H9 (cell line): ENCODE data around the gene PROX1. TPM values are rescaled to one million over a fixed set of nuclear protein-coding genes. Genes with fewer than 3 reads are reported as not detected.

Source experiments
- DNase-seq: peaks from one replicate; pipeline ENCODE4 v3.0.0-alpha.2; 2017
- H2AFZ ChIP-seq: one replicate; pipeline ENCODE4 v1.6.1; 2013; ENCODE audit warnings: mild to moderate bottlenecking, low read length, control low read depth, moderate library complexity
- H2AK5ac ChIP-seq: 2 replicates; pipeline ENCODE4 v1.6.1; 2013; ENCODE audit warnings: low read length, control low read depth, mixed read lengths; ENCODE audit not compliant: insufficient read length
- H2BK120ac ChIP-seq: one replicate; pipeline ENCODE4 v1.6.1; 2013; ENCODE audit warnings: low read depth, mild to moderate bottlenecking, low read length, control low read depth, inconsistent platforms; ENCODE audit not compliant: poor library complexity, severe bottlenecking
- H2BK12ac ChIP-seq: 2 replicates; pipeline ENCODE4 v1.6.1; 2013; ENCODE audit warnings: low read length, control low read depth, mixed read lengths, low read depth; ENCODE audit not compliant: insufficient read length
- H2BK15ac ChIP-seq: 2 replicates; pipeline ENCODE4 v1.6.1; 2013; ENCODE audit warnings: low read depth, low read length, control low read depth
- H2BK20ac ChIP-seq: one replicate; pipeline ENCODE4 v1.6.1; 2013; ENCODE audit warnings: low read depth, mild to moderate bottlenecking, low read length, control low read depth, inconsistent platforms; ENCODE audit not compliant: poor library complexity, severe bottlenecking
- H2BK5ac ChIP-seq: 2 replicates; pipeline ENCODE4 v1.6.1; 2013; ENCODE audit warnings: low read length, control low read depth, mixed read lengths; ENCODE audit not compliant: insufficient read length
- H3K14ac ChIP-seq: 2 replicates; pipeline ENCODE4 v1.6.1; 2013; ENCODE audit warnings: low read length, control low read depth; ENCODE audit not compliant: insufficient read depth
- H3K18ac ChIP-seq: 2 replicates; pipeline ENCODE4 v1.6.1; 2013; ENCODE audit warnings: low read depth, mild to moderate bottlenecking, mixed read lengths, low read length, control low read depth; ENCODE audit not compliant: insufficient read length
- H3K23ac ChIP-seq: 2 replicates; pipeline ENCODE4 v1.6.1; 2013; ENCODE audit warnings: low read length, control low read depth, mixed read lengths, low read depth; ENCODE audit not compliant: insufficient read length
- H3K23me2 ChIP-seq: 2 replicates; pipeline ENCODE4 v1.6.1; 2013; ENCODE audit warnings: low read depth, mild to moderate bottlenecking, mixed read lengths, low read length, control low read depth; ENCODE audit not compliant: insufficient read length, poor library complexity, severe bottlenecking
- H3K27ac ChIP-seq: 2 replicates; pipeline ENCODE4 v1.5.1; 2013; ENCODE audit warnings: low read length, control low read depth, mixed read lengths, low read depth; ENCODE audit not compliant: insufficient read length
- H3K27me3 ChIP-seq: 2 replicates; pipeline ENCODE4 v1.6.1; 2013; ENCODE audit warnings: low read length, control low read depth, inconsistent platforms; ENCODE audit not compliant: insufficient read depth
- H3K4ac ChIP-seq: 2 replicates; pipeline ENCODE4 v1.6.1; 2013; ENCODE audit warnings: low read depth, mild to moderate bottlenecking, control low read depth, inconsistent platforms, low read length, moderate library complexity
- H3K4me1 ChIP-seq: 2 replicates; pipeline ENCODE4 v1.6.1; 2013; ENCODE audit warnings: low read length, control low read depth, inconsistent platforms; ENCODE audit not compliant: insufficient read depth
- H3K4me2 ChIP-seq: 2 replicates; pipeline ENCODE4 v1.6.1; 2013; ENCODE audit warnings: low read length, control low read depth, mixed read lengths; ENCODE audit not compliant: insufficient read length, insufficient read depth
- H3K56ac ChIP-seq: 2 replicates; pipeline ENCODE4 v1.6.1; 2013; ENCODE audit warnings: low read depth, mild to moderate bottlenecking, mixed read lengths, low read length, control low read depth; ENCODE audit not compliant: insufficient read length
- H3K79me1 ChIP-seq: 2 replicates; pipeline ENCODE4 v1.6.1; 2013; ENCODE audit warnings: low read depth, mild to moderate bottlenecking, moderate library complexity, low read length, control low read depth, inconsistent platforms; ENCODE audit not compliant: insufficient read depth, poor library complexity, severe bottlenecking
- H3K79me2 ChIP-seq: 2 replicates; pipeline ENCODE4 v1.6.1; 2013; ENCODE audit warnings: low read length, control low read depth, inconsistent platforms; ENCODE audit not compliant: insufficient read depth
- H3K9ac ChIP-seq: 2 replicates; pipeline ENCODE4 v1.6.1; 2013; ENCODE audit warnings: low read length, control low read depth, mixed read lengths; ENCODE audit not compliant: insufficient read length; ENCODE audit errors: extremely low read depth
- H3K9me3 ChIP-seq: one replicate; pipeline ENCODE4 v1.6.1; 2013; ENCODE audit warnings: low read depth, low read length, inconsistent platforms; ENCODE audit not compliant: control insufficient read depth
- H3T11ph ChIP-seq: one replicate; pipeline ENCODE4 v1.6.1; 2013; ENCODE audit warnings: mild to moderate bottlenecking, low read length, control low read depth, inconsistent platforms
- H4K20me1 ChIP-seq: one replicate; pipeline ENCODE4 v1.6.1; 2013; ENCODE audit not compliant: control insufficient read depth, insufficient read length, insufficient read depth
- H4K5ac ChIP-seq: 2 replicates; pipeline ENCODE4 v1.6.1; 2013; ENCODE audit warnings: low read depth, mild to moderate bottlenecking, mixed read lengths, low read length, control low read depth; ENCODE audit not compliant: insufficient read length
- H4K8ac ChIP-seq: replicated peaks from 2 replicates; pipeline ENCODE4 v1.6.1; 2013; ENCODE audit warnings: low read length, control low read depth, mixed read lengths, low read depth; ENCODE audit not compliant: insufficient read length
- H4K91ac ChIP-seq: 2 replicates; pipeline ENCODE4 v1.6.1; 2013; ENCODE audit warnings: low read depth, mild to moderate bottlenecking, moderate library complexity, mixed read lengths, low read length, control low read depth; ENCODE audit not compliant: insufficient read length
- H3K27ac Mint-ChIP-seq, 3 experiments: 2 replicates in 2 of 3; 3 replicates in 1 of 3; pipeline ENCODE4 v1.8.0; 2020 to 2021; ENCODE audit warnings: mixed read lengths in 3 of 3, mild to moderate bottlenecking in 1 of 3, moderate library complexity in 1 of 3
- H3K27me3 Mint-ChIP-seq: 2 replicates; pipeline ENCODE4 v1.8.0; 2021; ENCODE audit warnings: low read depth, mild to moderate bottlenecking, moderate library complexity, mixed read lengths
- H3K36me3 Mint-ChIP-seq, 3 experiments: 2 replicates in 2 of 3; 3 replicates in 1 of 3; pipeline ENCODE4 v1.8.0; 2020 to 2021; ENCODE audit warnings: low read depth in 3 of 3, mixed read lengths in 3 of 3; ENCODE audit not compliant: insufficient read depth in 1 of 3
- H3K4me1 Mint-ChIP-seq, 2 experiments: 2 replicates each; pipeline ENCODE4 v1.8.0; 2020; ENCODE audit warnings: mixed read lengths in 2 of 2
- H3K4me3 Mint-ChIP-seq, 2 experiments: 2 replicates in 1 of 2; 3 replicates in 1 of 2; pipeline ENCODE4 v1.8.0; 2020 to 2021; ENCODE audit warnings: mild to moderate bottlenecking in 2 of 2, mixed read lengths in 2 of 2, moderate library complexity in 1 of 2
- H3K9me3 Mint-ChIP-seq, 2 experiments: 2 replicates in 1 of 2; 3 replicates in 1 of 2; pipeline ENCODE4 v1.8.0; 2020; ENCODE audit warnings: mild to moderate bottlenecking in 2 of 2, mixed read lengths in 2 of 2, moderate library complexity in 1 of 2
- CTCF ChIP-seq: fragments of 200-600 bp; sonication (generic); conservative IDR thresholded peaks from 3 replicates; pipeline ENCODE4 v1.8.0; 2021; ENCODE audit warnings: antibody characterized with exemption, mild to moderate bottlenecking
- WGBS: extraction: QIAGEN DNeasy Blood & Tissue Kit; methylation state at CpG from one replicate; pipeline ENCODE4 v1.1.7; 2013; ENCODE audit warnings: missing lambda C conversion rate, low lambda C conversion rate, mixed read lengths; ENCODE audit not compliant: insufficient read length; ENCODE audit errors: extremely low coverage; 5-methylcytosine and 5-hydroxymethylcytosine counted together
- total RNA-seq: library from RNA; stranded (reverse); gene quantifications from 2 replicates; pipeline ENCODE4 v1.2.1, GENCODE V29; 2021

The PROX1 gene
- total RNA-seq, 1 experiment from 2014 or later, result 0.72 TPM

- Histone ChIP-seq H2BK5ac (no peak overlapping the region), H3K9ac (no peak overlapping the region), H3K18ac (no peak overlapping the region), H2BK120ac (no peak overlapping the region), H2AK5ac (no peak overlapping the region), H3K23me2 (peaks cover 30% of the 10 kb centered on the region), H4K5ac (no peak overlapping the region), H3T11ph (no peak overlapping the region), H3K4ac (no peak overlapping the region), H3K27me3 (peaks cover 70% of the 10 kb centered on the region), H3K27ac (no peak overlapping the region), H3K14ac (no peak overlapping the region), H3K4me1 (no peaks in the 10 kb centered on the region; the same call in 1 of the 2 replicates), H4K20me1 (no peaks in the 10 kb centered on the region), H4K91ac (no peak overlapping the region), H3K79me2 (no peaks in the 10 kb centered on the region), H3K23ac (no peak overlapping the region), H2BK12ac (no peak overlapping the region), H3K9me3 (no peaks in the 10 kb centered on the region), H3K56ac (no peak overlapping the region), H2BK20ac (no peak overlapping the region), H4K8ac (no peak overlapping the region), H3K79me1 (no peaks in the 10 kb centered on the region), H2BK15ac (no peak overlapping the region), H3K4me2 (peak overlapping the region; percentile 70), H2AFZ (no peak overlapping the region)
- DNase-seq, result peak; percentile 75
- Mint-ChIP-seq H3K27me3 (peaks cover 95% of the 10 kb centered on the region), H3K4me3 (peak overlapping the region; percentile 62 to 86), H3K36me3 (no peaks in the 10 kb centered on the region), H3K4me1 (peaks cover 55 to 71% of the 10 kb centered on the region in 2 experiments), H3K27ac (peak overlapping the region in 1 of 3 experiments; percentile 7; a peak in 1 of 7 replicates), H3K9me3 (no peaks in the 10 kb centered on the region; a peak in 2 of 5 replicates)
- WGBS, result no CpG with 5 or more reads among the region's 48 CpGs
- TF ChIP-seq CTCF, result peak; percentile 65
These were observed 7.8 kb upstream of the PROX1 start for GRCh38 chr1:213979751-213980586.
